Fibroblast of villous mesenchyme (primary cell): ENCODE measurements around the gene OR4K2. TPM values are rescaled to one million over a fixed set of nuclear protein-coding genes. Genes with fewer than 3 reads are reported as not detected.

Source experiments
- DNase-seq: peaks from one replicate; pipeline ENCODE4 v3.0.0-alpha.2; 2010; ENCODE audit warnings: low read depth
- H3K4me3 ChIP-seq: 2 replicates; pipeline ENCODE4 v1.5.1; 2011; ENCODE audit warnings: low read depth, mild to moderate bottlenecking, low read length
- CTCF ChIP-seq: IDR thresholded peaks from 2 replicates; pipeline ENCODE4 v1.5.1; 2012; ENCODE audit warnings: low read depth, mild to moderate bottlenecking, low read length; ENCODE audit not compliant: insufficient read depth
- total RNA-seq: library from RNA; depleted of rRNA; stranded (reverse); fragments of >200 nt; gene quantifications from 2 replicates; pipeline ENCODE4 v1.2.3, GENCODE V29; 2012

Gene OR4K2
- total RNA-seq, 1 donor, result not detected

GRCh38 chr14:19917955-19918518 is 43.1 kb downstream of the OR4K2 start:
- DNase-seq, result no peak
- no peak for TF ChIP-seq CTCF
- no peak overlapping the region for H3K4me3 ChIP-seq

- DNase-seq, result no peak
- no peak for TF ChIP-seq CTCF
- no peak overlapping the region for H3K4me3 ChIP-seq
Observed at GRCh38 chr14:19918553-19919264, 43.8 kb downstream of the OR4K2 start.

- no peak for DNase-seq
- H3K4me3 ChIP-seq, result no peak within 1 kb of the TSS
- no peak for TF ChIP-seq CTCF
Observed at GRCh38 chr14:19920021-19920657, 45.2 kb downstream of the OR4K2 start, which contains the start of gene OR4K5. OR4K5 (plus strand) TSS chr14:19920607; CDS start chr14:19920607, 0 bp downstream.

- no peak for DNase-seq
- TF ChIP-seq CTCF, result no peak
- H3K4me3 ChIP-seq, result no peak within 1 kb of the TSS
Observed at GRCh38 chr14:19930617-19931016, 55.7 kb downstream of the OR4K2 start, which contains the start of gene OR4K1. OR4K1 (plus strand) TSS chr14:19930917; CDS start chr14:19935667, 4,750 bp downstream.

Other genes starting within 250 kb of the OR4K2 start
- not detected in 2 replicates for gene OR11H2, start 161.3 kb upstream of the OR4K2 start, total RNA-seq
- not detected in 2 replicates for gene OR4Q3, start 131.6 kb upstream of the OR4K2 start, total RNA-seq
- gene OR4M1, start 101.6 kb upstream of the OR4K2 start, total RNA-seq, result not detected in 2 replicates
- not detected in 2 replicates for gene OR4N2, start 71.4 kb upstream of the OR4K2 start, total RNA-seq
- gene OR4K5, start 45.5 kb downstream of the OR4K2 start, total RNA-seq, result not detected in 2 replicates
- gene OR4K1, start 55.8 kb downstream of the OR4K2 start, total RNA-seq, result not detected in 2 replicates
- gene OR4K15, start 100.4 kb downstream of the OR4K2 start, total RNA-seq, result not detected in 2 replicates
- not detected in 2 replicates for gene OR4Q2, start 127.0 kb downstream of the OR4K2 start, total RNA-seq
- gene OR4K14, start 144.2 kb downstream of the OR4K2 start, total RNA-seq, result not detected in 2 replicates
- gene OR4K13, start 160.9 kb downstream of the OR4K2 start, total RNA-seq, result not detected in 2 replicates
- gene OR4L1, start 184.9 kb downstream of the OR4K2 start, total RNA-seq, result not detected in 2 replicates
- gene OR4K17, start 235.6 kb downstream of the OR4K2 start, total RNA-seq, result not detected in 2 replicates